GM23248 (cell line): ENCODE results near the gene TSPAN4. TPM values are rescaled to one million over a fixed set of nuclear protein-coding genes. Genes with fewer than 3 reads are reported as not detected.
A peak's percentile ranks its signal among the peaks of the same experiment; 100 is the strongest.

Experiments
- DNase-seq: peaks from one replicate; pipeline ENCODE4 v3.0.0-alpha.2; 2015
- H2AFZ ChIP-seq: fragments of 200-600 bp; sonication (generic); 2 replicates; pipeline ENCODE4 v1.6.1; 2016; ENCODE audit warnings: antibody characterized with exemption
- H3F3A ChIP-seq: fragments of 200-600 bp; sonication (generic); 2 replicates; pipeline ENCODE4 v1.6.1; 2016; ENCODE audit warnings: mild to moderate bottlenecking, antibody characterized with exemption, mixed run types; ENCODE audit not compliant: insufficient read depth
- H3K27ac ChIP-seq: fragments of 200-600 bp; sonication (generic); 2 replicates; pipeline ENCODE4 v1.5.1; 2016; ENCODE audit warnings: mild to moderate bottlenecking
- H3K27me3 ChIP-seq: fragments of 200-600 bp; sonication (generic); replicated peaks from 2 replicates; pipeline ENCODE4 v1.6.1; 2016; ENCODE audit warnings: mild to moderate bottlenecking; ENCODE audit not compliant: insufficient read depth
- H3K36me3 ChIP-seq: fragments of 200-600 bp; sonication (generic); 2 replicates; pipeline ENCODE4 v1.6.1; 2016; ENCODE audit warnings: low read depth, mild to moderate bottlenecking
- H3K4me1 ChIP-seq: fragments of 200-600 bp; sonication (generic); 2 replicates; pipeline ENCODE4 v1.6.1; 2016; ENCODE audit warnings: mild to moderate bottlenecking; ENCODE audit not compliant: insufficient read depth
- H3K4me2 ChIP-seq: fragments of 200-600 bp; sonication (generic); one replicate; pipeline ENCODE4 v1.6.1; 2016; ENCODE audit warnings: mild to moderate bottlenecking; ENCODE audit not compliant: unreplicated experiment
- H3K4me3 ChIP-seq: fragments of 200-600 bp; sonication (generic); 2 replicates; pipeline ENCODE4 v1.5.1; 2016; ENCODE audit warnings: mild to moderate bottlenecking
- H3K79me2 ChIP-seq: fragments of 200-600 bp; sonication (generic); 2 replicates; pipeline ENCODE4 v1.6.1; 2016; ENCODE audit warnings: mild to moderate bottlenecking; ENCODE audit not compliant: insufficient read depth
- H3K9ac ChIP-seq: fragments of 200-600 bp; sonication (generic); 2 replicates; pipeline ENCODE4 v1.6.1; 2016; ENCODE audit warnings: mild to moderate bottlenecking
- H3K9me2 ChIP-seq: fragments of 200-600 bp; sonication (generic); 2 replicates; pipeline ENCODE4 v1.6.1; 2016; ENCODE audit warnings: mixed run types, mild to moderate bottlenecking, moderate library complexity; ENCODE audit not compliant: insufficient read depth
- H3K9me3 ChIP-seq: fragments of 200-600 bp; sonication (generic); one replicate; pipeline ENCODE4 v1.6.1; 2017; ENCODE audit warnings: low read depth
- H4K20me1 ChIP-seq: fragments of 200-600 bp; sonication (generic); 2 replicates; pipeline ENCODE4 v1.6.0; 2016; ENCODE audit not compliant: insufficient read depth
- EZH2 ChIP-seq: fragments of 200-600 bp; sonication (generic); IDR thresholded peaks from 2 replicates; pipeline ENCODE4 v1.6.1; 2018; ENCODE audit warnings: antibody characterized with exemption, mild to moderate bottlenecking; ENCODE audit not compliant: insufficient read depth, poor library complexity, severe bottlenecking
- EZH2phosphoT487 ChIP-seq: fragments of 200-600 bp; sonication (generic); IDR thresholded peaks from 2 replicates; pipeline ENCODE4 v1.6.1; 2018; ENCODE audit warnings: antibody characterized with exemption, moderate library complexity, mild to moderate bottlenecking, low read depth; ENCODE audit not compliant: insufficient read depth
- WGBS, 2 experiments: methylation state at CpG; one replicate each; pipeline ENCODE4 v1.1.6; 2015 to 2017; ENCODE audit warnings: low lambda C conversion rate in 2 of 2, low coverage in 1 of 2; ENCODE audit errors: missing lambda C conversion rate in 2 of 2; 5-methylcytosine and 5-hydroxymethylcytosine counted together
- in situ Hi-C: fragments of 300-500 bp; cut with MboI; formaldehyde crosslinking; loops from 2 replicates; pipeline ENCODE4 v1.15.0; 2020
- polyA plus RNA-seq: library from polyadenylated mRNA; unstranded; fragments of >200 nt; fragmentation: Nextera tagmentation; extraction: Ambion mirVana; gene quantifications from 2 replicates; pipeline ENCODE4 v1.2.1, GENCODE V29; 2016
- total RNA-seq: library from RNA; depleted of rRNA; stranded (reverse); fragments of >200 nt; shearing (Covaris generic); gene quantifications from 2 replicates; pipeline ENCODE4 v1.2.3, GENCODE V29; 2014

Gene TSPAN4
- total and polyA plus RNA-seq, 2 experiments from 2014 or later: 343 to 393 TPM

DNA sequence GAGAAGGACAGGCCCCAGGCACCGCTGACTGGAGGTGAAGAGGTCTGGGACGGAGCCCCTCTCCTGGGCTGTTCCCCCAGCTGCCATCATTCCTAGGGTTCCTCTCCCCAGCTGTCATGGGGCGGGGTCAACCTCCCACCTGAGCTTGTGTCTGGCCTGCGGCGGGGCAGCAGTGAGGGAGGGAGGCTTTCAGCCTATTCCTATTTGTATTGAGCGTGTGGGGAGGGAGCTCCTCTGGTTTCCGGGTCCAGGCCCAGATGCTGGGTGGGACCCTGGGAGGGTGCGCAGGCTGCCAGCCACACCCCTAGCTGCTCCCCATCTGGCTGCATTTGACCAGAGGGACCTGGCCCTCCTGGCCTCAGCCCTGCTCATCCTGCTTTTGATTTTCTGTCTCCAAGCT, 13.7 kb downstream of the TSPAN4 start:
- no peaks in the 10 kb centered on the region for H4K20me1 ChIP-seq
- H2AFZ ChIP-seq: no peak overlapping the region
- in situ Hi-C loops: no loop called here

DNA sequence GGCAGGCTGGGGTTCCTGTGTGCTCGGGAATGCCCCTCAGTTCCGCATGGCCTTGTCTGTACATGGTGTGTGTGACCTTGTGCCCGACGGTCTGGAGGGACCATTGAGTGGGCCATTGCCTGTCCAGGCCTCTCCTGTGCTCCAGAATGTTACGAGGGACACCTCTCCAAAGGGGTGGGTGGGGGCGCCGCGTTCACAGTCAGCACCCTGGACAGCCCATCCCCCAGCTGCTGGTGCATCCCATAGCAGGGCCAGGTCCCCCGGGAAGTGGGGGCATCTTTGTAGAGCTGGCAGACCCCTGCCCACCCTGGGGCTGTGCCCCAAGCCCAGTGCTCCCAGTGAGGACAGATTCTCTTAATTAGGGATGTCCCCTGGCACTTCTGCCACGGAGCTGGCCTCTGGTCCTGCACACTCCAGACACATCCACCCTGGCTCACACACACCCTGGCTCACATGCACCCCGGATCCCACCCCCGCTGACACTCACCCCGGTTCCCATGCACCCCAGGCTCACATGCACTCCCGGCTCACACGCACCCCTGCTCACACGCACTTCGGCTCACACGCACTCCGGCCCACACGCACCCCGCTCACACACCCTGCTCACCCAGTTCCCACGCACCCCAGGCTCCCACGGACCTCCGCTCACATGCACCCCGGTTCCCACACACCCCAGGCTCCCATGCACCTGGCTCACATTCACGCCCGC, 15.6 kb downstream of the TSPAN4 start:
- Histone ChIP-seq H3K4me1 (0 out of 2 replicates have a peak, but pooled peaks cover 7% of the 10 kb centered on the region), H3K9ac (no peak overlapping the region), H3K4me3 (no peak overlapping the region), H3K27ac (no peak overlapping the region), H3K36me3 (no peaks in the 10 kb centered on the region), H3K4me2 (no peak overlapping the region), H4K20me1 (no peaks in the 10 kb centered on the region), H3K9me2 (no peaks in the 10 kb centered on the region), H3F3A (no peaks in the 10 kb centered on the region), H3K9me3 (no peaks in the 10 kb centered on the region), H3K27me3 (no peaks in the 10 kb centered on the region), H3K79me2 (0 out of 2 replicates have a peak, but pooled peaks cover 5% of the 10 kb centered on the region), H2AFZ (no peak overlapping the region)
- no peak for DNase-seq
- TF ChIP-seq EZH2 (no peak), EZH2phosphoT487 (no peak)
- in situ Hi-C loops: no loop called here
- WGBS, 2 experiments: 80 to 89% methylated on average over 25 to 27 of the region's 27 CpGs

More for the DNA sequence above, 13.7 kb downstream of the TSPAN4 start:
- 74 to 84% methylated on average over 6 to 7 of the region's 8 CpGs for whole genome bisulfite sequencing, 2 experiments
- Histone ChIP-seq H3K9ac (no peak overlapping the region), H3F3A (no peaks in the 10 kb centered on the region), H3K4me3 (no peak overlapping the region), H3K27ac (no peak overlapping the region), H3K79me2 (peaks cover 13% of the 10 kb centered on the region; the same call in 1 of the 2 replicates), H3K4me2 (no peak overlapping the region), H3K9me2 (no peaks in the 10 kb centered on the region), H3K27me3 (no peaks in the 10 kb centered on the region), H3K36me3 (no peaks in the 10 kb centered on the region), H3K4me1 (0 out of 2 replicates have a peak, but pooled peaks cover 7% of the 10 kb centered on the region), H3K9me3 (no peaks in the 10 kb centered on the region)
- TF ChIP-seq EZH2 (no peak), EZH2phosphoT487 (no peak)
- DNase-seq: no peak

DNA sequence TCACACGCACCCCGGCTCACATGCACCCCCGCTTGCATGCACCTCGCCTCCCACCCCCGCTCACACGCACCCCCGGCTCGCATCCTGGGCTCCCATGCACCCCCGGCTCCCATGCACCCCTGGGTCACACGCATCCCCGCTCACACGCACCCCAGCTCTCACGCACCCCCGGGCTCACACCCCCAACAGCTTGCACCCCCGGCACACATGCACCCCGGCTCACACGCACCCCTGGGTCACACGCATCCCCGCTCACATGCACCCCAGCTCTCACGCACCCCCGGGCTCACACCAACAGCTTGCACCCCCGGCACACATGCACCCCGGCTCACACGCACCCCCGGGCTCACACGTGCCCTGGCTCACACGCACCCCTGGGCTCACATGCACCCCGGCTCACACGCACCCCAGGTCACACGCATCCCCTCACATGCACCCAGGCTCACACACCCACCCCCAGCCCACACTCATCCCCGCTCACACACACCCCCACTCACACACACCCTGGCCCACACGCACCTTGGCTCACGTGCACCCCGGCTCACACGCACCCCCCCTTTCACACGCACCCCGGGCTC, 16.2 kb downstream of the TSPAN4 start:
- 0 out of 2 replicates have a peak, but pooled peaks cover 7% of the 10 kb centered on the region for H3K4me1 ChIP-seq
- H3K27ac ChIP-seq: no peak overlapping the region
- no peaks in the 10 kb centered on the region for H3K36me3 ChIP-seq
- no peak overlapping the region for H3K9ac ChIP-seq
- no peaks in the 10 kb centered on the region for H3K9me2 ChIP-seq
- no peak overlapping the region for H2AFZ ChIP-seq
- in situ Hi-C loops: no loop called here
- H3K4me3 ChIP-seq: no peak overlapping the region
- H3K79me2 ChIP-seq: 0 out of 2 replicates have a peak, but pooled peaks cover 5% of the 10 kb centered on the region
- 78 to 93% methylated on average over 3 to 37 of the region's 37 CpGs for WGBS, 2 experiments
- H3K9me3 ChIP-seq: no peaks in the 10 kb centered on the region
- no peak for TF ChIP-seq EZH2phosphoT487
- TF ChIP-seq EZH2: no peak
- DNase-seq: no peak
- no peaks in the 10 kb centered on the region for H3K27me3 ChIP-seq
- H4K20me1 ChIP-seq: no peaks in the 10 kb centered on the region
- no peaks in the 10 kb centered on the region for H3F3A ChIP-seq
- no peak overlapping the region for H3K4me2 ChIP-seq

DNA sequence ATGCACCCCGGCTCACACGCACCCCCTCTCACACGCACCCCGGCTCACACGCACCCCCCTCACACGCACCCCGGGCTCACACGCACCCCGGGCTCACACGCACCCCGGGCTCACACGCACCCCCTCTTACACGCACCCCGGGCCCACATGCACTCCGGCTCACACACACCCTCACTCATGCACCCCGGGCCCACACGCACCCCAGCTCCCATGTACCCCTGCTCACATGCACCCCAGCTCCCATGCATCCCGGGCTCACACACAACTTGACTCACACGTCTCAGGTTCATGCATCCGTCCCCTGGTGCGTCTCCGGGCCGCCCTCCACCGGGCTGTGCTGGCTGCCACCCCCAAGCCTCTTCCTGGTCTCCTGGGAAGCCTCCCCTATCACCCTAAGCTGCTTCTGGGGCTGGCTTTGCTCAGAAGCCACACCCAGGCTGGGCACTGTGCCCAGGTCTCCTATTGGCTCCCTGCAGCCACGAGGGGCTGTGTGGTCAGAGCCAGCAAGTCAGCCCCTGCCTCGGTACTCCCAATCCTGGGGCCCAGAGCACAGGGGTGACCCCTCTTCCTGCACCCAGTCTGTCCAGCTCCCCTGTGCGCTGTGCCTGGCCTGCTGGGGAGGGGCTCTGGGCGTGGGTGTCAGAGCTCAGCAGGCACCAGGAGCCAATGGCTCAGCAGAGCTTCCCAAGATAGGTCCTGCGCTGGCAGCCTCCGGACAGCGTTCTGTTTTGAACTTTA, 16.9 kb downstream of the TSPAN4 start:
- Histone ChIP-seq H3K27me3 (no peaks in the 10 kb centered on the region), H3K9me2 (no peaks in the 10 kb centered on the region), H3K79me2 (0 out of 2 replicates have a peak, but pooled peaks cover 5% of the 10 kb centered on the region), H3K4me3 (no peak overlapping the region), H3K9me3 (no peaks in the 10 kb centered on the region), H2AFZ (no peak overlapping the region), H3K27ac (peak overlapping the region; percentile 25; the same call in 1 of the 2 replicates), H3K4me1 (0 out of 2 replicates have a peak, but pooled peaks cover 7% of the 10 kb centered on the region), H3K4me2 (peak overlapping the region; percentile 48), H4K20me1 (no peaks in the 10 kb centered on the region), H3K36me3 (no peaks in the 10 kb centered on the region), H3F3A (no peaks in the 10 kb centered on the region), H3K9ac (peak overlapping the region; percentile 42; the same call in 1 of the 2 replicates)
- no peak for TF ChIP-seq EZH2
- no peak for TF ChIP-seq EZH2phosphoT487
- WGBS, 2 experiments: 28 to 37% methylated on average over 14 to 31 of the region's 31 CpGs
- DNase-seq: peak; percentile 91
- in situ Hi-C loops: no loop called here
